HG02943 (cell line): ENCODE measurements around the gene DNASE2.

Experiments used
- ATAC-seq: cut with Tn5 transposase; IDR thresholded peaks from one replicate; pipeline ENCODE4 v1.9.1; 2021; ENCODE audit warnings: mild to moderate bottlenecking, low read depth, moderate library complexity; ENCODE audit not compliant: unreplicated experiment

DNASE2 gene

GRCh38 chr19:12836529-12836863 is 44.8 kb downstream of the DNASE2 start:
- no peak for ATAC-seq

GRCh38 chr19:12834976-12835757 is 46.1 kb downstream of the DNASE2 start:
- ATAC-seq: no peak

DNA sequence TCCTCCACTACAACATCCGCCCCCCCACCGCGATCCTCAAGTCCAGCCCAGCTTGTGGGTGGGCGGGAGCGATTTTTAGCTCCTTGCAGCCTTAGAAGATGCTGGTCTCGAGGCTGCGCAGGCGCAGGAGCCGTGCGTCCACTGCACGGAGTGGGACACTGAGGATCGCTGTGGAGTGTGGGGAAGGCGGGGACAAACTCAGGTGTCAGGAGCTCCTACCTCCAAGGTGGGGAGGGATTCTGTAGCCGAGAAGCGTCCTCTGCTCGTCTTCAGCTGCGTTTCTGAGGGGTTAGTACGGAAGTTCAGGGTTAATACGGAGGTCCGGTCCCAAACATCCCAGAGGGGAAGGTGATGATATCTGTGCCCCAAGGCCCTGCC is 46.7 kb downstream of the DNASE2 start, which contains the start of gene RTBDN:
Gene RTBDN (minus strand): TSS at position 14 of the 378 bp plus-strand sequence. CDS start 4,600 bp downstream, outside the sequence.
- no peak for ATAC-seq

- no peak for ATAC-seq
Measured at GRCh38 chr19:12833738-12834565, 47.3 kb downstream of the DNASE2 start.

- no peak for ATAC-seq
Measured at GRCh38 chr19:12833418-12833737, 47.9 kb downstream of the DNASE2 start.

GRCh38 chr19:12828494-12828893 is 52.8 kb downstream of the DNASE2 start:
- no peak for ATAC-seq

GRCh38 chr19:12825254-12826131 is 55.8 kb downstream of the DNASE2 start:
- ATAC-seq: no peak
